HT1080 (cell line): ENCODE measurements around the gene TRIM62. TPM values are rescaled to one million over a fixed set of nuclear protein-coding genes. Genes with fewer than 3 reads are reported as not detected.
A peak's percentile ranks its signal among the peaks of the same experiment; 100 is the strongest.
"Not testable (repeated sequence)": the region's sequence is repeated elsewhere in the genome, so short reads cannot be mapped to it uniquely, and the experiment has no call there.

ENCODE experiments used
- DNase-seq: peaks from one replicate; pipeline ENCODE4 v3.0.0-alpha.2; 2015; ENCODE audit warnings: low read depth
- total RNA-seq: library from RNA; depleted of rRNA; stranded (reverse); fragments of >200 nt; shearing (Covaris generic); gene quantifications from 2 replicates; pipeline ENCODE4 v1.2.3, GENCODE V29; 2014

Gene TRIM62
- total RNA-seq, 1 experiment from 2014 or later: 2.7 TPM

- peak; percentile 37 for DNase-seq
Observed at GRCh38 chr1:33140153-33141149, 41.4 kb downstream of the TRIM62 start.

DNA sequence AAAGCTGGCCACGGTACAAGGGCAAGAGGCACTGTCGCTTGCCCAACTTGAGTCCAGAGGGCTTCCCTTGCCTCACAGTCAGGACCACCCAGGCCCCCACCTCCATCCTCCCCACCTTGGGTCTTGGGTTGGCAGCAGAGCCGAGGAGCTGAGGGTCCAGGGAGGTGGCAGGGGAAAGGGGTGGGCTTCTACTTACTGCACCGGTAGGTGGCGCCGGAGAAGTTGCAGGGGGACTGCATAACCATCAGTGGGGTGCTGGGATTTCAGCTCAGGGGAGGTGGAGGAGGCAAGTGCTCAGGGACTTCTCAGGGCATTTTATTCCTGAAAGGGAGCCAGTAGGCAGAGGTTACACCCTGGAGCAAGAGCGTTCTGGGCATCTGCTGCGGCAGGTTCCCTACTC is 44.0 kb downstream of the TRIM62 start:
- no peak for DNase-seq

DNA sequence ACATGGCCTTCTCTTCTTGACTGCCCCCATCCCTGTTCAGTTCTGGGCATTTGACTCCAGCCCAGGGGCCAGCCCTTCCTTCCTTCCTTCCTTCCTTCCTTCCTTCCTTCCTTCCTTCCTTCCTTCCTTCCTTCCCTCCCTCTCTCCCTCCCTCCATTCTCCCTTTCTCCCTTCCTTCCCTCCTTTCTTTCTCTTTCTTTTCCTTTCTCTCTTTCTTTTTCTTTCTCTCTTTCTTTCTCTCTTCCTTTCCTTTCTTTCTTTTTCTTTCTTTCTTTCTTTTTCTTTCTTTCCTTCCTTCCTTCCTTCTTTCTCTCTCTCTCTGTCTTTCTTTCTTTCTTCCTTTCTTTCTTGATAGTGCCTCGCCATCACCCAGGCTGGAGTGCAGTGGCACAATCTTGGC is 45.8 kb downstream of the TRIM62 start:
- DNase-seq: not testable (repeated sequence)

DNA sequence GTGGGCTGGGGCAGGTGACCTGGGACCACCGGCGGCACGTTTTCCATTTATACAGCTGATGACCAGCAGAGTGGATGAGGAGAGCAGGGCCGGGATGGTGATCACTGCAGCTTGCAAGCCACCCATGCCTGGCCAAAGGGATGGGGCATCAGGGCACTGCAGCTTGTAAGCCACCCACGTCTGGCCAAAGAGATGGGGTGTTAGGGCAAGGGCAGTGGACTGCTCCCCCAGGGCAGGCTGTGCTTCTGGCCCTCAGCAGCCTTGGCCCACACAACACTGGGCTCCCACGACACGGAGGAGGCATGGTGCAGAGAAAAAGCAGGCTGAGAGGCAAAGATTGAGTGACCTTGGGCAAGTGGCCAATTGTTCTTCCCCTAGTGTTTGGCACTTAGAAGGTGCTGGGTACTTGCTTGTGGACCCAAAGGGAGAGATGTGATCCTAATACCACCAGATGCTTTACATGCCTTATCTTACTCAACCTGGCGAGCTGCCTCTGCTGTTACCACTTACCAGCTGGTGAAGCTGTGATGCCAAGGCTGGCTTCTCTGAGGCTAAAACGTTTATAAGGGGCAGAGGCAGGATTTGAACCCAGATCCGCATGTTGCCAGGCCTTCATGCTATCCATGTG is 48.3 kb downstream of the TRIM62 start:
- no peak for DNase-seq

- DNase-seq: no peak
Observed at GRCh38 chr1:33132549-33132948, 49.3 kb downstream of the TRIM62 start.

DNA sequence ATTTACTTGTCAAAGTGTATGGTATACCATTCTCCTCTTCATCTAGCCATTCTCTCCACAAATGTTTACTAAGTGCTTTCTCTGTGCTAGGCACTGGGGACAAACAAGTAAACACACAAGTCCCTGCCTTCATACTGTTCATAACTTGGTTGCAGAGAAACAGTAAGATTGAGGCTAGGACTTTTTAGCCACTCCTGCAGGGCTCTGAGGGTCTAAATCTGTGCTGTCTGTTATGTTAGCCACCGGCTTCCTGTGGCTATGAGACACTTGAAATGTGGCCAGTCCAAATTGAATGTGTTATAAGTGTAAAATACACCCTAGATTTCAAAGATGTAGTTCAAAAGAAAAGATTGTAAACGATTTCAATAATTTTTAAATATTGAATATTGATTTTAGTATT is 50.7 kb downstream of the TRIM62 start:
- DNase-seq: no peak

DNA sequence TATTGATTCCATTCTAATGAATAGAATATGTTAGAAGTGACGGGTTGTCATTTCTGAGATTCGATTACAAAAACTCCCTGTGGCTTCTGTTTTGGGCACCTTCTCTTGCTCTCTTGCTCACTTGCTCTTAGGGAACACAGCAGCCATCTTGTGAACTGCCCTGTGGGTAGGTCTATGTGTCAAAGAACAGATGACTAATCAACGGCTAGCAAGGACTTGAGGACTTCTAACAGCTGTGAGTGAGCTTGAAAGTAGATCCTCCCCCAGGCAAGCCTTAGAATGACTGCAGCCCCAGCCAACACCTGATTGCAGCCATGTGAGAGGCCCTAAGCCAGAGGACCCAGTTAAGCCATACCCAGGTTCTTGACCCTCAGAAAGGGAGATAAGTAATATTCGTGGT is 51.5 kb downstream of the TRIM62 start:
- peak; percentile 72 for DNase-seq

- no peak for DNase-seq
Observed at GRCh38 chr1:33128781-33129180, 53.1 kb downstream of the TRIM62 start.

DNA sequence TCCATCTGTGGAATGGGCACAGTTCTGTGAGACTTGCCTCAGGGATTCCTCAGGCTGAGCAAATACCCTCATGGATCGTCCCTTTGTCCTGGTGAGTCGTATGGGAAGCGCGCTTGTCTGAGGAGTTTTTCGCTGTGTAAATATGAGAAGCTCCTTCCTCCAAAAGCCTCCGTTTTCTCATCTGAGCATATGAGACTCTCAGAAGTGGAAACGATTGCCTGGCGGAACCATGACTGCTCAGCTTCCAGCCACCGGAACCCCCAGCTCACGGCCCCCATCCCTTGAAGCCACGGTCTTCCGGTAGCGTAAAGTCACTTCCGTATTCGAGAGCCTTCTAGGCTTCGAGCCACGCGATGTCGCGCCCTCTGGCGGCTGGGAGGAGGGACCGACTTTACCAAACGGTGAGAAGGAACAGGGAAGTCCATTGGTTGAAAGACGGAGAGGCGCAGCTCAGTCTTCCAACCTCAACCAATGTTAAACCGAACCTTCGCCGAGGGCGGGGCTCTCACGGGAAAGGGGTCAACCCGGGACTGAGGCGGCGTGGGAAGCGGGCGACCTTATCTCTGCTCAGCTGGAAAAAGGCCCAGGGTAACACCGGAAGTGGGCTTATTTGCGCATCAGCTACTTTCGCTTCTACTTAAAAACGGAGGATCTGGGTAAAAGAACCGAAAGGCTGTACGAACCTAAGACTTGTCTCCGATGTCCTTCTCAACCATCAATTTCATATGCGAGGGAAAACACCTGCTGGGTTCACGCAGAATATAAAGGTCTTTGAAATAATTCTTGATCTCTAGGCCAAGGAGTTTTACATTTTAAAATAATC is 54.6 kb downstream of the TRIM62 start:
- peak; percentile 99 for DNase-seq

DNA sequence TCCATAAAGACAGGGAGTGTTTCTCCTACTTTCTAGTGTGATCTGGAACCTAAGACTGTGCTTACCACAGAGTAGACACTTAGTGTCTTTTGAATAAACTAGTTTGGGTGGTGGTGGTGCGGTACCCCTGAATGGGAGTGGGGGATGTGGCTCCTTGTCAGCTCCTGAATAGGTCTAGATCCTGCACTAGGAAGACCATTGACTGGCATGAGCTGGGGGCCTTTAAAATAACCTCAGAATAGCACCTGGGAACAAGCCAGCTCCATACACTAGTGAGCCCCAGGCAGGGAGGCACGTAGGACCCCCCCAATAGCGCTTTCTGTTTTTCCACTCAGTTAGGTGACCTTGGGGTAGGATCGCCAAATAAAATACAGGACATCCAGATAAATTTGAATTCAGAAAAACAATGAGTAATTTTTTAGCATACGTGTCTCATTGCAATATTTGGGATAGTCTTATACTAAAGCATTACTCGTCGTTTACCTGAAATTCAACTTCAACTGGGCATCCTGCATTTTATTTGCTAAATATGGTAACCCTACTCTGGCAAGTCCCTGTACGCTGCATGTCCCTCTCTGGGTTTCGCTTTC is 55.3 kb downstream of the TRIM62 start:
- no peak for DNase-seq

- not testable (repeated sequence) for DNase-seq
Observed at GRCh38 chr1:33124647-33125046, 57.2 kb downstream of the TRIM62 start.

DNA sequence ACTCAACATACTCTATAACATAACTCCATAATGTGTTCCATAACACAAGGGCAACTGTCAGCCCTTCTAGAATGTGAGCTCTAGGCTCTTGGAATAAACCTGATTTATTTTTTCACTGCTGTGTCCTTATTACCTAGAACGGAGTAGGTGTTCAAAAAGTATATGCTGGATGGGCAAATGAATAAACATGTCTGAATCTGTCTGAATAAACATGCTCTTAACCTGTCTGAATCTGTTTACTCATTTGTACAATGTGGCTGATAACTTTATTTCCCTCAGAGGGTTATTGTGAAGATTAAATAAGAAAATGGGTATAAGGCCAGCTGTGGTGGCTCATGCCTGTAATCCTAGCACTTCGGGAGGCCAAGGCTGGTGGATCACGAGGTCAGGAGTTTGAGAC is 58.6 kb downstream of the TRIM62 start:
- no peak for DNase-seq

GRCh38 chr1:33122483-33123178 is 59.2 kb downstream of the TRIM62 start:
- DNase-seq: no peak

GRCh38 chr1:33121728-33122127 is 60.1 kb downstream of the TRIM62 start:
- DNase-seq: no peak

GRCh38 chr1:33120436-33121231 is 61.2 kb downstream of the TRIM62 start:
- DNase-seq: peak; percentile 33

GRCh38 chr1:33119532-33120217 is 62.2 kb downstream of the TRIM62 start:
- no peak for DNase-seq

DNA sequence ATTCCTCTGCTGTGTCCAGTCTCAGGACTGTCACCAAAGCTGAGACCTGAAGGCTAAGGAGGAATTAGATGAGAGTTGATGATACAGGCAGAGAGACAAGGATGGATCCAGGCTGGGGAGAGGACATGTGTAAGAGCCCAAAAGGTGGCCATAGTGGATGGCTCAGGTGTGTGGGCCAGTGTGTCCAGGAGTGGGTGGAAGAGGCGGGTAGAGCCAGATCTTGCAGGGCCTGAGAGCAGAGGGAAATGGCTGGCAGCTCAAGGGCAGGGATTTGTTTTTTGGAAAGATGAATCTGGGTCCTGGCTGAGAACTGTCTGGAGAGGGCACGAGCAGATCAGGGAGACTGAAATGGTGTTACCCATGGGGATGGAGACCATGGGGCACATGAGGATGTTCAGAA is 62.8 kb downstream of the TRIM62 start:
- no peak for DNase-seq

GRCh38 chr1:33118274-33118673 is 63.6 kb downstream of the TRIM62 start:
- DNase-seq: no peak

- no peak for DNase-seq
Observed at GRCh38 chr1:33117440-33118085, 64.3 kb downstream of the TRIM62 start.
